Astrocyte of the spinal cord (primary cell): Measurements from ENCODE around the gene RFC1.

ENCODE experiments used
- DNase-seq: peaks from one replicate; pipeline ENCODE4 v3.0.0; 2011; ENCODE audit warnings: low read depth, low spot score
- H3K4me3 ChIP-seq: 2 replicates; pipeline ENCODE4 v1.5.1; 2011; ENCODE audit warnings: low read depth, mild to moderate bottlenecking, low read length, moderate library complexity
- CTCF ChIP-seq: IDR thresholded peaks from 2 replicates; pipeline ENCODE4 v1.5.1; 2012; ENCODE audit warnings: low read depth, mild to moderate bottlenecking, low read length, inconsistent platforms
- in situ Hi-C: cut with HindIII; loops from 2 replicates; pipeline ENCODE4 v1.10.0; 2017; ENCODE audit warnings: low sequenced_read_pairs

RFC1 gene

DNA sequence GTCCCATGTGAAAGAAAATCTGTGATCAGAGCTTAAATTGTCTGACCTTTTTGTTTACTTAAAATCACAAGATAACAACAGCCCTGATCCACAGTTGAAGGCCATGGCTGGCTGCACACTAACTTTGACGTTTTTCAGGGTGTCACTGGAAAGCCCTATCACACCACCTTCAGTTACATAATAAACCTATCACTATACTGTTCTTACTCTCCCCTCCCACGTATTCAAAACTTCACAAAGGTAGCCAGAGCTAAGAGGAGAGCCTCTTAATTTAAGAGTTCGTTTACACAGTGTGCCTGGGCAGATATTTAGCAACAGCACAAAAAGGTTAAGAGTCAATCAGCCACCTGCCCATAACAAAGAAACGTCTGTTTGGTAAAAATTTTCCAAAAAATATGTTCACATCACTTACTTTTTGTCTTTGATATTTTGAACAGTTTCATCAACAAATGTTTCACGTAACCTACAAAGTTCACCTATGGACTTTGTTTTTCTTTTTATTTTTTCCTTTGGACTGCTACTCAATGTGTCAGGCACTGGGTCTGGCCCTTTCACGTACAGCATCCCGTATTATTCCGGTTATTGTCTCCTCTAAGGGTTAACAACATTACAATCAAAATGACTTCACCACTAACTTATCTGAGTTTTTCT is 25.0 kb downstream of the RFC1 start:
- no peak for TF ChIP-seq CTCF
- in situ Hi-C loops = no loop called here
- no peak for DNase-seq
- H3K4me3 ChIP-seq = no peak overlapping the region

GRCh38 chr4:39339968-39340367 is 26.2 kb downstream of the RFC1 start:
- H3K4me3 ChIP-seq = no peak overlapping the region
- DNase-seq = no peak
- TF ChIP-seq CTCF = no peak
- in situ Hi-C loops = no loop called here

- H3K4me3 ChIP-seq = no peak overlapping the region
- TF ChIP-seq CTCF = no peak
- in situ Hi-C loops = no loop called here
- DNase-seq = no peak
These were observed 28.3 kb downstream of the RFC1 start for GRCh38 chr4:39337841-39338240.

DNA sequence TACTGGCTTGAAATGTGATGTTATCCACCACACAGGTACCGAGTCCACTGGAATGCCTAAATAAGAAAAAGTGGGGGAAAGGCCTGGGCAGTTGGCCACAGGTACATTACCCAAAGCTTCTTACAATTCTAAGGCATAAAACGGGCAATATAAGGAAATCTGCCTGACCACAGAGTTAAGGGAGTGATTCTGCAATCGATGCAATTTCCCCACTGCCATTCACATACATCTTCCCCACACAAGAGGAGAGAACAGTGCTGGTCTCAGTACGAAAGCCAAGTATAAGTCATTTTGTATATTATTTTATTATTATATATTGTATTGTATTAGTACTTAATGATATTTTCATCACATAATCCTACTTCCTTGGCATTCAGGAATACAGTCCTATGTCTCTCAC is 30.6 kb downstream of the RFC1 start:
- DNase-seq = no peak
- TF ChIP-seq CTCF = no peak
- in situ Hi-C loops = no loop called here
- no peak overlapping the region for H3K4me3 ChIP-seq

GRCh38 chr4:39331191-39331590 is 35.0 kb downstream of the RFC1 start:
- TF ChIP-seq CTCF = no peak
- no peak for DNase-seq
- H3K4me3 ChIP-seq = no peak overlapping the region
- in situ Hi-C loops = no loop called here

GRCh38 chr4:39330353-39330752 is 35.8 kb downstream of the RFC1 start:
- TF ChIP-seq CTCF = no peak
- H3K4me3 ChIP-seq = no peak overlapping the region
- in situ Hi-C loops = no loop called here
- no peak for DNase-seq
